Fibroblast of pulmonary artery (primary cell): ENCODE data around the gene FKBP6.
A peak's percentile ranks its signal among the peaks of the same experiment; 100 is the strongest.
"Not testable (repeated sequence)": the region's sequence is repeated elsewhere in the genome, so short reads cannot be mapped to it uniquely, and the experiment has no call there.

Experiments
- DNase-seq: peaks from one replicate; pipeline ENCODE4 v3.0.0-alpha.2; 2010; ENCODE audit warnings: low read depth
- H3K4me3 ChIP-seq: replicated peaks from 2 replicates; pipeline ENCODE4 v1.5.1; 2011; ENCODE audit warnings: low read depth, mild to moderate bottlenecking, control low read depth, low read length, moderate library complexity
- TF ChIP-seq, protein P1 (sequence below): IDR thresholded peaks from 2 replicates; pipeline ENCODE4 v1.5.1; 2011; ENCODE audit warnings: mild to moderate bottlenecking, control low read depth, low read length, inconsistent platforms; ENCODE audit errors: missing control alignments

Gene FKBP6

GRCh38 chr7:73324081-73324845 is 3.7 kb upstream of the FKBP6 start:
- peak; percentile 55 for DNase-seq
- TF ChIP-seq, protein P1, sequence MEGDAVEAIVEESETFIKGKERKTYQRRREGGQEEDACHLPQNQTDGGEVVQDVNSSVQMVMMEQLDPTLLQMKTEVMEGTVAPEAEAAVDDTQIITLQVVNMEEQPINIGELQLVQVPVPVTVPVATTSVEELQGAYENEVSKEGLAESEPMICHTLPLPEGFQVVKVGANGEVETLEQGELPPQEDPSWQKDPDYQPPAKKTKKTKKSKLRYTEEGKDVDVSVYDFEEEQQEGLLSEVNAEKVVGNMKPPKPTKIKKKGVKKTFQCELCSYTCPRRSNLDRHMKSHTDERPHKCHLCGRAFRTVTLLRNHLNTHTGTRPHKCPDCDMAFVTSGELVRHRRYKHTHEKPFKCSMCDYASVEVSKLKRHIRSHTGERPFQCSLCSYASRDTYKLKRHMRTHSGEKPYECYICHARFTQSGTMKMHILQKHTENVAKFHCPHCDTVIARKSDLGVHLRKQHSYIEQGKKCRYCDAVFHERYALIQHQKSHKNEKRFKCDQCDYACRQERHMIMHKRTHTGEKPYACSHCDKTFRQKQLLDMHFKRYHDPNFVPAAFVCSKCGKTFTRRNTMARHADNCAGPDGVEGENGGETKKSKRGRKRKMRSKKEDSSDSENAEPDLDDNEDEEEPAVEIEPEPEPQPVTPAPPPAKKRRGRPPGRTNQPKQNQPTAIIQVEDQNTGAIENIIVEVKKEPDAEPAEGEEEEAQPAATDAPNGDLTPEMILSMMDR: peak; percentile 57
- not testable (repeated sequence) for H3K4me3 ChIP-seq

GRCh38 chr7:73325424-73325823 is 2.5 kb upstream of the FKBP6 start:
- not testable (repeated sequence) for H3K4me3 ChIP-seq, DNase-seq

DNA sequence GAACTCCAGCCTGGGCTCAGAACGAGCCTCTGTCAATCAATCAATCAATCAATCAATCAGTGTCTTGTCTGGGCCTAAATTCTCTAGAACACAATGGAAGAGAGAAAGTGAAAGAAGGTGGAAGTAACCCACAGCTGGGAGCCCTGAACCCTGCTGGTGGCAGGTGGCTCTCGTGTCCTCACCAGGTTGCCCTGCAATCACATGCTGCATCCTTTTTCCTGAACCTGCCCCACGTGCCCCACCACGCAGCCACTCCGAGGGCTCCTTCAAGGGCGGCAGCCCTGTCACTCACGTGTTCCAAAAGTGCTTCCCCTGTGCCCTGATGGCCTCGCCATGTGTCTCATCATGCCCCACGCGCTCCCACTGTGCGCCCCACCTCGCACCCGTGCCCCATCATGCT is 512 bp upstream of the FKBP6 start:
- not testable (repeated sequence) for H3K4me3 ChIP-seq, DNase-seq

DNA sequence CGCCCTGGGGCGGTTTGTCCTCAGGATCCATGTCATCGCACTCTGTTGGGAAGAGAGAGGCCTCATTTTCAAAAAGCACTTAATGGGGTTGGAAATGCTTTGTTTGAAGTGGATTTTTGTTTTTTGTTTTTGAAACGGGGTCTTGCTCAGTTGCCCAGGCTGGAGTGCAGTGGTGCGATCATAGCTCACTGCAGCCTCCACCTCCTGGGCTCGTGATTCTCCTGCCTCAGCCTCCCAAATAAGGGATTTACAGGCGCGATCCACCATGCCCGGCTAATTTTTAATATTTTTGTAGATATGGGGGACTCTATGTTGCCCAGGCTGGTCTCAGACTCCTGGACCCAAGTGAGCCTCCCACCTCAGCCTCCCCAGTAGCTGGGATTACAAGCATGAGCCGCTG is 735 bp downstream of the FKBP6 start:
- H3K4me3 ChIP-seq: no peak overlapping the region
- DNase-seq: no peak
- TF ChIP-seq, protein P1: no peak

DNA sequence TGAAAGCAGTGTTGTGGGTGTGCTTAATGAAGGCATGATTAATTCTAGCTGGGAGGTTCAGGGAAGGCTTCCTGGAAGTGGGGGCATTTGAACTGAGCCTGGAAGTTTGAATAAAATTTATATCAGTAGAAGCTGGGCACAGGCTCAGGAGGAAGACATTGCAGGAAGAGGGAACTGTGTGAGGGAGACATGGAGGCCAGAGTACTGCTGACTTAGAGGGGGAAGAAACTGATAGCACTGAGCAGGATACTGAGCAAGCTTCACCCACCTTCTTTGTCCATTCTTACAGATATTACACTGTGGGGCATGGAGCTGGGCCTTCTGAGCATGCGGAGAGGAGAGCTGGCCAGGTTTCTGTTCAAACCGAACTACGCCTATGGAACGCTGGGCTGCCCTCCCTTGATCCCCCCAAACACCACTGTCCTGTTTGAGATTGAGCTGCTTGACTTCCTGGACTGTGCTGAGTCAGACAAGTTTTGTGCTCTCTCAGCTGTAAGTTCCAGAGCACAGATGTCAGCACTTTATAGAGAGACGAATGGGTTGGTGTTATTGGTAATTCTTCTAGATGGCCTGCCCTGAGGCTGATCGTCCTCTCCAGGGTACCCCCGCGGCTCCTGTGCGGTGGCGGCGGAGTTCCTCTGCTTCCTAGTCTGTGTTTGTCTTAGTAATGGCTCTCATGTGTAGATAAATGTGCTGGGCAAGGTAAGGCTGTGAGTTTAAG is 2.1 kb downstream of the FKBP6 start:
- no peak overlapping the region for H3K4me3 ChIP-seq
- TF ChIP-seq, protein P1: no peak
- peak; percentile 39 for DNase-seq

GRCh38 chr7:73330772-73331171 is 2.8 kb downstream of the FKBP6 start:
- no peak for DNase-seq
- no peak overlapping the region for H3K4me3 ChIP-seq
- TF ChIP-seq, protein P1: no peak

DNA sequence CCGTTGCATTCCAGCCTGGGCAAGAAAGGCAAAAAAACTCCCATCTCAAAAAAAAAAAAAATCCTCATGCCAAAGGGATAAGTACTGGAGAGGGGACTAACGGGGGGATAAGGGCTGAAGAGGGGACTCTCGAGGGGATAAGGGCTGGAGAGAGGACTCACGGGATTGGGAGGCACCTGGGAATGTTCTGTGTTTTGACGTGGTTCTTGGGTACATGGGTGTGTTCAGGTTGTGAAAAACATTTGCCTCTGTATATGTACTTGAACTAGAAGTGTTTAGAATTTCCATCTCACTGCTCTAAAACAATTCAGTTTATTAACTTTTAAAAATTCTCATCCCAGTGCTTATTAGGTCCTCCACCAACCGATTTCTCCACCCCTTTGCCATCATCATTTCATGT is 4.5 kb downstream of the FKBP6 start:
- TF ChIP-seq, protein P1: no peak
- no peak for DNase-seq

GRCh38 chr7:73338321-73338720 is 10.4 kb downstream of the FKBP6 start:
- TF ChIP-seq, protein P1: no peak
- H3K4me3 ChIP-seq: no peak overlapping the region
- DNase-seq: peak; percentile 83

More for the DNA sequence above, 4.5 kb downstream of the FKBP6 start:
- H3K4me3 ChIP-seq: no peak overlapping the region
